Measurements from ENCODE around the gene AKT1S1. TPM values are rescaled to one million over a fixed set of nuclear protein-coding genes. Genes with fewer than 3 reads are reported as not detected.

The AKT1S1 gene
- total RNA-seq, 1 experiment from 2014 or later, result 65.2 TPM

DNA sequence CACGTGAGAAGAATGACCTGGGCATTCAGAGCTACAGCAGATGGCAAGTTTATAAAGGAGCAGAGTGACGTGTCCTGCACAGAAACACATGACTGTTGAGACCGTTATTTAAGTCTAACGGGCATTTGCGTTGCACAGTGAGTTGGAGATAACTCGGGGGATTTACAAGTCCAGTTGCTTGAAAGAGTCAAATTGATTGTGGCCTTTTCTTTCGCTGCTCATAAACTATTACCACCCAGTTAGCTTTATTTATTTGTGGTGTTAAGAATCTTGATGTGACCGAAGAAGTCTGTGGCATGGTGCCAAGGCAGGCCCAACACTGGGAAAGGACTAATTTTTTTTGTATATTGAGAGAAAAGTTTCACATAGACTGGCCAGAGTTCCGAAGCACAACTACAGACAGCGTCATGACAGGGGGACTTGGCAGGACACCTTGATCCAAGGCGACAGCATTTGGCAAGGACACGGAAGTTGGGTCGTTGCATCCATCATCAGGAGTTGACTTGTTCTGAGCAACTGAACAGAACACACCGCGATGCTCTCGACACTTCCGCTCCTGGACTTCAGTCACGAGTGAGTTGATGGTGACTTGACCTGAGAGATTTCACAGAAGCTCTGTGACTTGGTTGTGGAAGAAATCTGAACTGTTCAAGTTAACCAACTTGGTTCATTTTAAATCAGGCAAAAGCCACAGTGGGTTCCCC, 38.1 kb downstream of the AKT1S1 start:
- Mint-ChIP-seq H3K4me1 (ENCODE audit: low read depth, unreplicated experiment) (no peaks in the 10 kb centered on the region), H3K9me3 (ENCODE audit: low read depth, unreplicated experiment) (no peaks in the 10 kb centered on the region), H3K27ac (ENCODE audit: unreplicated experiment) (no peak overlapping the region), H3K4me3 (ENCODE audit: low read depth, unreplicated experiment) (no peak overlapping the region), H3K36me3 (ENCODE audit: insufficient read depth, unreplicated experiment) (peaks cover 51% of the 10 kb centered on the region), H3K27me3 (ENCODE audit: unreplicated experiment) (no peaks in the 10 kb centered on the region)
- no peak for TF ChIP-seq CTCF (IDR thresholded peaks at IDR 0.05; ENCODE audit: unreplicated experiment)
- BruUV-seq (replicated peaks), result TSS peak; percentile 14
- CTCF ChIA-PET, result interaction anchor here (0.8 kb wide), 1 partner anchor 11 kb away, joined by 4 read pairs; no protein-coding TSS in a partner anchor
- intact Hi-C loops (cut with micrococcal nuclease; ENCODE audit: unreplicated experiment), result no loop called here
- no peak for DNase-seq

DNA sequence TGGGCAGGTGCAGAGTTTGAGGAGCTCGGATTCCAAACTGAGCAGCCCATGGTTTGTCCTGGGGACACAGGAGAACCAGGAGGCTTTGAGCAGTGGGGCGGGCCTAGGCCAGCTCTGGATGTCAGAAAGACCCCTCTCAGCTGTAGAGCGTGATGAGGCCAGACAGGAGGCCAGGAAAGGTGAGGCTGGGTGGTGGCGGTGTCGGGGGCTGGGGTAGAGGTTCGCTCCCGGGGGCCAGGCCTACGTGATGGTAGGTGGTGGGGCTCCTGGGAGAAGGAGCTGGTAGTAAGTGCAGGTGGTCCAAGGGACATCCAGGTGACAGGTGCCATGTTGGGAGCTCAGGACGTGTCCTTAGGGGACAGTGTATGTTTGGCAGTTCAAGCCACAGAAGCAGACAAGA, 39.7 kb downstream of the AKT1S1 start:
- Mint-ChIP-seq H3K27me3 (ENCODE audit: unreplicated experiment) (no peaks in the 10 kb centered on the region), H3K4me3 (ENCODE audit: low read depth, unreplicated experiment) (no peak overlapping the region), H3K9me3 (ENCODE audit: low read depth, unreplicated experiment) (no peaks in the 10 kb centered on the region), H3K27ac (ENCODE audit: unreplicated experiment) (no peak overlapping the region), H3K36me3 (ENCODE audit: insufficient read depth, unreplicated experiment) (peaks cover 66% of the 10 kb centered on the region), H3K4me1 (ENCODE audit: low read depth, unreplicated experiment) (no peaks in the 10 kb centered on the region)
- CTCF ChIA-PET, result no interaction called here
- BruUV-seq (replicated peaks), result no TSS peak
- no peak for TF ChIP-seq CTCF (IDR thresholded peaks at IDR 0.05; ENCODE audit: unreplicated experiment)
- intact Hi-C loops (cut with micrococcal nuclease; ENCODE audit: unreplicated experiment), result no loop called here
- no peak for DNase-seq

GRCh38 chr19:49837009-49837310, 40.2 kb downstream of the AKT1S1 start:
- no TSS peak for BruUV-seq (replicated peaks)
- Mint-ChIP-seq H3K36me3 (ENCODE audit: insufficient read depth, unreplicated experiment) (peaks cover 68% of the 10 kb centered on the region), H3K4me1 (ENCODE audit: low read depth, unreplicated experiment) (no peaks in the 10 kb centered on the region), H3K27me3 (ENCODE audit: unreplicated experiment) (no peaks in the 10 kb centered on the region), H3K4me3 (ENCODE audit: low read depth, unreplicated experiment) (no peak overlapping the region), H3K9me3 (ENCODE audit: low read depth, unreplicated experiment) (no peaks in the 10 kb centered on the region), H3K27ac (ENCODE audit: unreplicated experiment) (no peak overlapping the region)
- CTCF ChIA-PET, result no interaction called here
- DNase-seq, result no peak
- TF ChIP-seq CTCF (IDR thresholded peaks at IDR 0.05; ENCODE audit: unreplicated experiment), result no peak
- intact Hi-C loops (cut with micrococcal nuclease; ENCODE audit: unreplicated experiment), result no loop called here

GRCh38 chr19:49836176-49837008, 40.8 kb downstream of the AKT1S1 start:
- Mint-ChIP-seq H3K36me3 (ENCODE audit: insufficient read depth, unreplicated experiment) (peaks cover 69% of the 10 kb centered on the region), H3K27me3 (ENCODE audit: unreplicated experiment) (no peaks in the 10 kb centered on the region), H3K9me3 (ENCODE audit: low read depth, unreplicated experiment) (no peaks in the 10 kb centered on the region), H3K4me1 (ENCODE audit: low read depth, unreplicated experiment) (no peaks in the 10 kb centered on the region), H3K27ac (ENCODE audit: unreplicated experiment) (no peak overlapping the region), H3K4me3 (ENCODE audit: low read depth, unreplicated experiment) (no peak overlapping the region)
- CTCF ChIA-PET, result no interaction called here
- no peak for TF ChIP-seq CTCF (IDR thresholded peaks at IDR 0.05; ENCODE audit: unreplicated experiment)
- BruUV-seq (replicated peaks), result no TSS peak
- no peak for DNase-seq
- intact Hi-C loops (cut with micrococcal nuclease; ENCODE audit: unreplicated experiment), result no loop called here
